Measurements from ENCODE around the gene LXN.

The LXN gene

DNA sequence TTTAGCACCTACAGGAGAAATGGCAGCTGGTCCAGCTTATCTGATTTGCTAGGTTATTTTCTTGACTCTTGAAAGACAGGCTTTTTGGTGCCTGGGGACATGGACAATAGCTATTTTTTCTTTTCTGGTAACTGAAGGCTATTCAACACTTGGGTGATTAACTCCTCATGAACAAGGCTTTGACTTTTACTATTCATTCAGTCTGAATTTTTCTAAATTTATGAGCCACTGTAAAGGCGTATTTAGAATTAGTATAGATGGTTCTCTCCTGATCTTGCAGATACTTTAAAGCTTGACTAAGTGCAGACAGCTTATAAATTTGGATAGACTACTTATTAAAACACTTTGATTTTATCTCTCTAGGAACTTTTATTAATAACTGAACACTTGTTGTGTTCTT, 46.6 kb downstream of the LXN start:
- peaks cover 19% of the 10 kb centered on the region; the same call in 1 of the 2 replicates for H3K9me3 ChIP-seq (ENCODE audit: insufficient read depth, low read length)
- H3K4me3 ChIP-seq (ENCODE audit: insufficient read length, low read depth), result no peak overlapping the region
- H3K27me3 ChIP-seq (ENCODE audit: insufficient read depth, insufficient read length), result no peaks in the 10 kb centered on the region
- no peak for TF ChIP-seq ZNF274 (IDR thresholded peaks at IDR 0.05; ENCODE audit: low read depth, low read length)
- no peak for TF ChIP-seq YY1 (IDR thresholded peaks at IDR 0.05; ENCODE audit: insufficient read depth, insufficient read length)
- TF ChIP-seq SUZ12 (IDR thresholded peaks at IDR 0.05; ENCODE audit: extremely low read depth, insufficient read depth, insufficient read length), result no peak
- no peak for DNase-seq (ENCODE audit: low read depth, low spot score)
- no peak overlapping the region for H3K9ac ChIP-seq (ENCODE audit: insufficient read length, low read depth)
- no peaks in the 10 kb centered on the region for H3K36me3 ChIP-seq (ENCODE audit: insufficient read depth, insufficient read length, low read length)
- H3K4me1 ChIP-seq (ENCODE audit: insufficient read depth, insufficient read length), result no peaks in the 10 kb centered on the region

DNA sequence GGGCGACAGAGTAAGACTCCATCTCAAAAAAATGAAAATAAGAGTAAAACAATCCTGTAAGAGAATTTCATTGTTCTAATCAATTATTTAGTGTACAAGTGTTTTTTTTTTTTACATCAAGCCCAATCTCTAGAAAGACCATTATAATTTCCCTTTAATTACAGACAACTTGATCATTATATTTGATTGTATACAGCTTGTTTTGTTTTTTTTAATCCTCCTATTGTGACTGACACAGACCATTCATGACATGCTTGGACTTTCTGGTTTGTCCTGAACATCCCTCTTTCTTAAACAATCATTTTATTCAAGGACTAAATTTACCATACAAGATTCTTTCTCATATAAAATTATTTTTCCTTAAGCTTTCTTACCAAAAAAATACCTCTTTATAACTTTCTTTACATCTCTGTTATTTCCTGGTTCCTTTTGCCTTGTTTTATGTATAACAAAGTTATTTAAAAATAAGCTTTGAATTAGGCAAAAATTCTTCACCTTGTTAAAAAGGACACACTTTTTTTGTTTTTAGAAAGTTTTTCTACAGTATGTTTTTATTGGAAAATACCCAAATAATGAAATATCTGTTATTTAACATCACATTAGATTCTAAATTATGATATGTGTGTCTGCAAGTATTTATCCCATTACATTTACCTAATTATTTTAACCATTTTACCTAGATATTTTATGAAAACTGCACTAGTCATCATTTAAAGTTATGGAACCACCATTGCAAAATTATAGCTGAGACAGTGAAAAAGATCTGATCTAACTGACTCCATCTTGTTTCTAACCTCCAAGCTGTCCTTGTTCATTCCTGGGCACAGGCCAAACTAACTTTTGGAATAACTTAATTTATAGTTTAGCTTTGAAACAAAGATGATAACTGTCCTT, 54.2 kb downstream of the LXN start:
- TF ChIP-seq SUZ12 (IDR thresholded peaks at IDR 0.05; ENCODE audit: extremely low read depth, insufficient read depth, insufficient read length) (no peak), ZNF274 (IDR thresholded peaks at IDR 0.05; ENCODE audit: low read depth, low read length) (no peak), YY1 (IDR thresholded peaks at IDR 0.05; ENCODE audit: insufficient read depth, insufficient read length) (no peak)
- H3K36me3 ChIP-seq (ENCODE audit: insufficient read depth, insufficient read length, low read length), result no peaks in the 10 kb centered on the region
- no peak overlapping the region for H3K4me3 ChIP-seq (ENCODE audit: insufficient read length, low read depth)
- H3K4me1 ChIP-seq (ENCODE audit: insufficient read depth, insufficient read length), result no peaks in the 10 kb centered on the region
- no peak overlapping the region for H3K9ac ChIP-seq (ENCODE audit: insufficient read length, low read depth)
- no peak for DNase-seq (ENCODE audit: low read depth, low spot score)
- peaks cover 68% of the 10 kb centered on the region for H3K9me3 ChIP-seq (ENCODE audit: insufficient read depth, low read length)
- H3K27me3 ChIP-seq (ENCODE audit: insufficient read depth, insufficient read length), result no peaks in the 10 kb centered on the region

All from NT2/D1 (cell line).